HEK293 (cell line): ENCODE results near the gene ANTKMT.
A peak's percentile ranks its signal among the peaks of the same experiment; 100 is the strongest.

Experiments
- EGR2 ChIP-seq: fragments of 450-650 bp; formaldehyde crosslinking; IDR thresholded peaks from 2 replicates; pipeline ENCODE4 v1.5.1; 2016; ENCODE audit warnings: low read depth, missing biosample characterization, missing genetic modification characterization
- HIC1 ChIP-seq: fragments of 450-650 bp; formaldehyde crosslinking; IDR thresholded peaks from 2 replicates; pipeline ENCODE4 v1.5.1; 2016; ENCODE audit warnings: missing biosample characterization, missing genetic modification characterization
- KLF7 ChIP-seq: fragments of 450-650 bp; formaldehyde crosslinking; IDR thresholded peaks from 2 replicates; pipeline ENCODE4 v1.5.1; 2016; ENCODE audit warnings: missing biosample characterization, missing genetic modification characterization, borderline replicate concordance
- TRIM28 ChIP-seq: IDR thresholded peaks from 2 replicates; pipeline ENCODE4 v1.6.1; 2011; ENCODE audit warnings: low read length, control low read depth, borderline replicate concordance
- TSHZ1 ChIP-seq: fragments of 450-650 bp; formaldehyde crosslinking; IDR thresholded peaks from 2 replicates; pipeline ENCODE4 v1.5.1; 2016; ENCODE audit warnings: missing biosample characterization, missing genetic modification characterization, borderline replicate concordance
- ZBTB1 ChIP-seq: fragments of 450-650 bp; formaldehyde crosslinking; IDR thresholded peaks from 2 replicates; pipeline ENCODE4 v1.5.1; 2016; ENCODE audit warnings: missing biosample characterization, missing genetic modification characterization
- ZBTB20 ChIP-seq: fragments of 450-650 bp; formaldehyde crosslinking; IDR thresholded peaks from 2 replicates; pipeline ENCODE4 v1.5.1; 2016; ENCODE audit warnings: missing biosample characterization, missing genetic modification characterization
- ZNF174 ChIP-seq: fragments of 450-650 bp; formaldehyde crosslinking; IDR thresholded peaks from 2 replicates; pipeline ENCODE4 v1.5.0; 2017; ENCODE audit warnings: missing biosample characterization, mild to moderate bottlenecking, missing genetic modification characterization
- ZNF26 ChIP-seq: fragments of 450-650 bp; formaldehyde crosslinking; IDR thresholded peaks from 2 replicates; pipeline ENCODE4 v1.5.1; 2016; ENCODE audit warnings: missing biosample characterization, missing genetic modification characterization
- ZNF335 ChIP-seq: fragments of 450-650 bp; formaldehyde crosslinking; conservative IDR thresholded peaks from 2 replicates; pipeline ENCODE4 v1.5.1; 2016; ENCODE audit warnings: missing biosample characterization, missing genetic modification characterization
- ZNF391 ChIP-seq: fragments of 450-650 bp; formaldehyde crosslinking; IDR thresholded peaks from 2 replicates; pipeline ENCODE4 v1.5.1; 2016; ENCODE audit warnings: low read depth, missing biosample characterization, missing genetic modification characterization, borderline replicate concordance
- ZNF394 ChIP-seq: fragments of 450-650 bp; formaldehyde crosslinking; IDR thresholded peaks from 2 replicates; pipeline ENCODE4 v1.5.1; 2016; ENCODE audit warnings: missing biosample characterization, missing genetic modification characterization, mild to moderate bottlenecking, moderate library complexity, borderline replicate concordance
- ZNF404 ChIP-seq: fragments of 450-650 bp; formaldehyde crosslinking; IDR thresholded peaks from 2 replicates; pipeline ENCODE4 v1.5.1; 2017; ENCODE audit warnings: missing biosample characterization, missing genetic modification characterization
- ZNF423 ChIP-seq: fragments of 450-650 bp; formaldehyde crosslinking; IDR thresholded peaks from 2 replicates; pipeline ENCODE4 v1.5.1; 2016; ENCODE audit warnings: missing biosample characterization, missing genetic modification characterization
- ZNF473 ChIP-seq: fragments of 450-650 bp; formaldehyde crosslinking; IDR thresholded peaks from 2 replicates; pipeline ENCODE4 v1.5.1; 2017; ENCODE audit warnings: missing biosample characterization, missing genetic modification characterization
- ZNF48 ChIP-seq: fragments of 450-650 bp; formaldehyde crosslinking; IDR thresholded peaks from 2 replicates; pipeline ENCODE4 v1.5.1; 2016; ENCODE audit warnings: missing biosample characterization, missing genetic modification characterization
- ZNF555 ChIP-seq: fragments of 450-650 bp; formaldehyde crosslinking; conservative IDR thresholded peaks from 2 replicates; pipeline ENCODE4 v1.5.1; 2017; ENCODE audit warnings: missing biosample characterization, mild to moderate bottlenecking, missing genetic modification characterization, inconsistent platforms
- ZNF561 ChIP-seq: fragments of 450-650 bp; IDR thresholded peaks from 2 replicates; pipeline ENCODE4 v1.5.1; 2018; ENCODE audit warnings: missing biosample characterization, missing genetic modification characterization, borderline replicate concordance
- ZNF600 ChIP-seq: fragments of 450-650 bp; formaldehyde crosslinking; IDR thresholded peaks from 2 replicates; pipeline ENCODE4 v1.5.1; 2016; ENCODE audit warnings: missing biosample characterization, missing genetic modification characterization
- ZNF610 ChIP-seq: fragments of 450-650 bp; formaldehyde crosslinking; IDR thresholded peaks from 2 replicates; pipeline ENCODE4 v1.5.1; 2016; ENCODE audit warnings: missing biosample characterization, missing genetic modification characterization, borderline replicate concordance
- ZNF623 ChIP-seq: fragments of 450-650 bp; formaldehyde crosslinking; IDR thresholded peaks from 2 replicates; pipeline ENCODE4 v1.5.1; 2016; ENCODE audit warnings: missing biosample characterization, missing genetic modification characterization
- ZNF626 ChIP-seq: fragments of 450-650 bp; sonication (Bioruptor Pico); formaldehyde crosslinking; IDR thresholded peaks from 2 replicates; pipeline ENCODE4 v1.5.1; 2018; ENCODE audit warnings: missing biosample characterization, missing genetic modification characterization, inconsistent platforms
- ZNF658 ChIP-seq: fragments of 450-650 bp; formaldehyde crosslinking; IDR thresholded peaks from 2 replicates; pipeline ENCODE4; 2016; ENCODE audit warnings: missing biosample characterization, missing genetic modification characterization
- ZNF777 ChIP-seq: fragments of 450-650 bp; formaldehyde crosslinking; IDR thresholded peaks from 2 replicates; pipeline ENCODE4 v1.5.1; 2017; ENCODE audit warnings: missing biosample characterization, missing genetic modification characterization, borderline replicate concordance
- ZNF791 ChIP-seq: fragments of 450-650 bp; formaldehyde crosslinking; IDR thresholded peaks from 2 replicates; pipeline ENCODE4 v1.5.1; 2016; ENCODE audit warnings: missing biosample characterization, missing genetic modification characterization
- ZNF792 ChIP-seq: fragments of 450-650 bp; formaldehyde crosslinking; IDR thresholded peaks from 2 replicates; pipeline ENCODE4 v1.5.1; 2016; ENCODE audit warnings: missing biosample characterization, missing genetic modification characterization
- TF ChIP-seq, protein P1 (sequence below): fragments of 450-650 bp; formaldehyde crosslinking; IDR thresholded peaks from 2 replicates; pipeline ENCODE4 v1.5.1; 2016; ENCODE audit warnings: missing biosample characterization, missing genetic modification characterization
- TF ChIP-seq, protein P2 (sequence below): fragments of 450-650 bp; formaldehyde crosslinking; IDR thresholded peaks from 2 replicates; pipeline ENCODE4 v1.5.0; 2017; ENCODE audit warnings: missing biosample characterization, missing genetic modification characterization, borderline replicate concordance

The ANTKMT gene

DNA sequence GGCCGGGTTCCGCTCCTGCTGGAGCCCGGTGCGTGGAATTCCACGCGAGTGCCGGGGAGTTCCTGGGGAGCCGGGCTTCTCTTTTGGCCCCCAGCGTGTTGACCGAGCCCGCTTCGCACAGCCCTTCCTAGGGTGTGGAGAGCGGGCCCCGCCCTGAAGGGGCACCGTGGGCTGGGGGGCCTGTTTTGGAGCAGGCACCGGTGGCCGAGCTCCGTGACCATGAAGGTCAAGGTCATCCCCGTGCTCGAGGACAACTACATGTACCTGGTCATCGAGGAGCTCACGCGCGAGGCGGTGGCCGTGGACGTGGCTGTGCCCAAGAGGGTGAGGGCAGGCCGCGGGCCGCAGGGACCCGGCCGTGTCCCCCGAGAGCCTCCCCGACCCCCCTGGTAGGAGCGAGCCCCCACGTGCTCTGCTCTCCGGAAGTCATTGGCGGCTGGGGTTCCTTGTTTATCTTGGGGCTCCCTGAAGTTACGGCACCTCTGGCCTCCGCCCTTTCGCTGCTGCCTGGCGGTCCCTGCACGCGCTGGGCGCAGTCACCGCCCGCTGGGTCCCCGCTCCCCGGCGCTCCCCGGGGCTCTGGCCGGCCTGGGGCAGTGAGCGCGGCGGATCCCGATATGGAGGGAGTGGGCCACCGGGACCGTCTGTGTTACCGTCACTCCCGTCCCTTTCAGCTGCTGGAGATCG is 6.5 kb downstream of the ANTKMT start (continued):
- TF ChIP-seq, protein P1, sequence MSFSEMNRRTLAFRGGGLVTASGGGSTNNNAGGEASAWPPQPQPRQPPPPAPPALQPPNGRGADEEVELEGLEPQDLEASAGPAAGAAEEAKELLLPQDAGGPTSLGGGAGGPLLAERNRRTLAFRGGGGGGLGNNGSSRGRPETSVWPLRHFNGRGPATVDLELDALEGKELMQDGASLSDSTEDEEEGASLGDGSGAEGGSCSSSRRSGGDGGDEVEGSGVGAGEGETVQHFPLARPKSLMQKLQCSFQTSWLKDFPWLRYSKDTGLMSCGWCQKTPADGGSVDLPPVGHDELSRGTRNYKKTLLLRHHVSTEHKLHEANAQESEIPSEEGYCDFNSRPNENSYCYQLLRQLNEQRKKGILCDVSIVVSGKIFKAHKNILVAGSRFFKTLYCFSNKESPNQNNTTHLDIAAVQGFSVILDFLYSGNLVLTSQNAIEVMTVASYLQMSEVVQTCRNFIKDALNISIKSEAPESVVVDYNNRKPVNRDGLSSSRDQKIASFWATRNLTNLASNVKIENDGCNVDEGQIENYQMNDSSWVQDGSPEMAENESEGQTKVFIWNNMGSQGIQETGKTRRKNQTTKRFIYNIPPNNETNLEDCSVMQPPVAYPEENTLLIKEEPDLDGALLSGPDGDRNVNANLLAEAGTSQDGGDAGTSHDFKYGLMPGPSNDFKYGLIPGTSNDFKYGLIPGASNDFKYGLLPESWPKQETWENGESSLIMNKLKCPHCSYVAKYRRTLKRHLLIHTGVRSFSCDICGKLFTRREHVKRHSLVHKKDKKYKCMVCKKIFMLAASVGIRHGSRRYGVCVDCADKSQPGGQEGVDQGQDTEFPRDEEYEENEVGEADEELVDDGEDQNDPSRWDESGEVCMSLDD (tag by site-specific recombination): peak; percentile 78; the same call in 1 of the 2 replicates
- no peak for TF ChIP-seq TSHZ1 (tag by site-specific recombination)
- no peak for TF ChIP-seq ZNF48 (tag by site-specific recombination)
- no peak for TF ChIP-seq EGR2 (tag by site-specific recombination)
- no peak for TF ChIP-seq KLF7
- peak; percentile 51; the same call in 1 of the 2 replicates for TF ChIP-seq ZNF600
- no peak for TF ChIP-seq ZNF623
- TF ChIP-seq ZNF792 (tag by site-specific recombination): no peak
- TF ChIP-seq HIC1: peak; percentile 55; the same call in 1 of the 2 replicates
- no peak for TF ChIP-seq ZNF555 (tag by site-specific recombination)
- no peak for TF ChIP-seq ZNF394 (tag by site-specific recombination)
- no peak for TF ChIP-seq ZNF174 (tag by site-specific recombination)
- TF ChIP-seq ZNF791 (tag by site-specific recombination): no peak
- no peak for TF ChIP-seq ZNF423 (tag by site-specific recombination)
- TF ChIP-seq, protein P2, sequence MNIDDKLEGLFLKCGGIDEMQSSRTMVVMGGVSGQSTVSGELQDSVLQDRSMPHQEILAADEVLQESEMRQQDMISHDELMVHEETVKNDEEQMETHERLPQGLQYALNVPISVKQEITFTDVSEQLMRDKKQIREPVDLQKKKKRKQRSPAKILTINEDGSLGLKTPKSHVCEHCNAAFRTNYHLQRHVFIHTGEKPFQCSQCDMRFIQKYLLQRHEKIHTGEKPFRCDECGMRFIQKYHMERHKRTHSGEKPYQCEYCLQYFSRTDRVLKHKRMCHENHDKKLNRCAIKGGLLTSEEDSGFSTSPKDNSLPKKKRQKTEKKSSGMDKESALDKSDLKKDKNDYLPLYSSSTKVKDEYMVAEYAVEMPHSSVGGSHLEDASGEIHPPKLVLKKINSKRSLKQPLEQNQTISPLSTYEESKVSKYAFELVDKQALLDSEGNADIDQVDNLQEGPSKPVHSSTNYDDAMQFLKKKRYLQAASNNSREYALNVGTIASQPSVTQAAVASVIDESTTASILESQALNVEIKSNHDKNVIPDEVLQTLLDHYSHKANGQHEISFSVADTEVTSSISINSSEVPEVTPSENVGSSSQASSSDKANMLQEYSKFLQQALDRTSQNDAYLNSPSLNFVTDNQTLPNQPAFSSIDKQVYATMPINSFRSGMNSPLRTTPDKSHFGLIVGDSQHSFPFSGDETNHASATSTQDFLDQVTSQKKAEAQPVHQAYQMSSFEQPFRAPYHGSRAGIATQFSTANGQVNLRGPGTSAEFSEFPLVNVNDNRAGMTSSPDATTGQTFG (tag by site-specific recombination): no peak
- TF ChIP-seq ZNF473 (tag by site-specific recombination): no peak
- TF ChIP-seq ZNF391: no peak; the same call in 1 of the 2 replicates
- no peak for TF ChIP-seq ZNF626 (tag by site-specific recombination)
- TF ChIP-seq ZNF26 (tag by site-specific recombination): no peak
- TF ChIP-seq ZNF561 (tag by site-specific recombination): no peak
- no peak for TF ChIP-seq ZNF777
- no peak for TF ChIP-seq ZNF404 (tag by site-specific recombination)
- TF ChIP-seq ZNF335 (tag by site-specific recombination): peak; percentile 76
- TF ChIP-seq ZNF658 (tag by site-specific recombination): no peak
- 0 out of 2 replicates have a peak, but pooled peaks have one; percentile 15 for TF ChIP-seq ZNF610 (tag by site-specific recombination)
- no peak for TF ChIP-seq TRIM28
- no peak for TF ChIP-seq ZBTB20 (tag by site-specific recombination)
- TF ChIP-seq ZBTB1 (tag by site-specific recombination): no peak
